Sigmoid colon (tissue), 4 donors: ENCODE measurements around the gene ELAC2.

ENCODE experiments used
- CTCF ChIP-seq, 4 experiments: fragments of 450-650 bp in 3 of 4; fragments of 200-600 bp in 1 of 4; IDR thresholded peaks; one replicate each; pipeline ENCODE4 v1.5.1; 2016 to 2019; ENCODE audit warnings: antibody characterized with exemption in 4 of 4, mild to moderate bottlenecking in 3 of 4, moderate library complexity in 2 of 4
- POLR2A ChIP-seq, 2 donors: fragments of 450-650 bp; IDR thresholded peaks; one replicate each; pipeline ENCODE4 v1.6.1; 2016; ENCODE audit warnings: antibody characterized with exemption in 2 of 2, mild to moderate bottlenecking in 2 of 2, moderate library complexity in 2 of 2
- POLR2AphosphoS5 ChIP-seq, 4 donors: sonication (generic); formaldehyde crosslinking; IDR thresholded peaks; one replicate each; pipeline ENCODE4 v1.6.1; 2017; ENCODE audit warnings: antibody characterized with exemption in 4 of 4

DNA sequence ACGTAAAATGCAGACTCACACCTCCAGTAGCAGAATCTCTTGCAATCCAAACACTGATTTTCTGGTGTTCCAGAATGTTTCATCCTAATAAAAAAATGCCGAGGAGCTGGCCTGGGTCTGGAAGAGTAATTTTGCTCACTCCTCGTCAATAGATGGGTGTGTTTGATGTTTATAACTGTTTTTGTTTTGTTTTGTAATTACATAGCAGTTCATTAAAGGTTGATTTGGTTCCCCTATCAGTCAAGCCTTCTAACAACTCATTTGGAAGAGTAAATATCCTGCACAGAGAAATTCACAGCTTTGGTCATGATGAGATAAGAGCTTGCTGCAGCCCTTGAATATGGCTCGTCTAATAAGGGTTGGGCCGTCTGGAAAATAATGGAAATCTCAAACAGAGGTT is 36.8 kb upstream of the ELAC2 start:
- TF ChIP-seq CTCF (IDR thresholded peaks at IDR 0.05) (no peak), POLR2A (IDR thresholded peaks at IDR 0.05) (no peak), POLR2AphosphoS5 (IDR thresholded peaks at IDR 0.05) (no peak)
